Stimulated activated effector memory CD8-positive, alpha-beta T cell treated with anti-CD3 and anti-CD28 coated beads, Interleukin-12 subunit alpha, Interleukin-12 subunit beta, amount 100 ng/mL, for 72 hours (primary cell): ENCODE measurements around the gene GABRQ.
"Not testable (repeated sequence)": the region's sequence is repeated elsewhere in the genome, so short reads cannot be mapped to it uniquely, and the experiment has no call there.

Experiments used
- ATAC-seq: fragments of 150-1000 bp; cut with Tn5 transposase; 2 replicates; pipeline ENCODE4 v1.10.0; 2021
- DNase-seq, 2 donors: peaks; one replicate each; pipeline ENCODE4 v3.0.0; 2021 to 2022; ENCODE audit warnings: low spot score in 2 of 2
- H3K27ac Mint-ChIP-seq: one replicate; pipeline ENCODE4 v1.8.0; 2022; ENCODE audit warnings: mild to moderate bottlenecking, mixed read lengths
- H3K36me3 Mint-ChIP-seq: one replicate; pipeline ENCODE4 v1.8.0; 2022; ENCODE audit warnings: mild to moderate bottlenecking, mixed read lengths
- H3K4me1 Mint-ChIP-seq: one replicate; pipeline ENCODE4 v1.8.0; 2022; ENCODE audit warnings: mixed read lengths
- H3K4me3 Mint-ChIP-seq: one replicate; pipeline ENCODE4 v1.8.0; 2022; ENCODE audit warnings: mild to moderate bottlenecking, mixed read lengths
- H3K9me3 Mint-ChIP-seq: one replicate; pipeline ENCODE4 v1.8.0; 2022; ENCODE audit warnings: mixed read lengths

The GABRQ gene

GRCh38 chrX:152646961-152647360 is 9.3 kb downstream of the GABRQ start:
- no peaks in the 10 kb centered on the region for H3K4me1 Mint-ChIP-seq
- DNase-seq (no peak), ATAC-seq (no peak)
- no peak overlapping the region for H3K4me3 Mint-ChIP-seq
- H3K27ac Mint-ChIP-seq: no peak overlapping the region
- H3K9me3 Mint-ChIP-seq: no peaks in the 10 kb centered on the region
- no peaks in the 10 kb centered on the region for H3K36me3 Mint-ChIP-seq

GRCh38 chrX:152647978-152648377 is 10.3 kb downstream of the GABRQ start:
- DNase-seq: no peak
- Mint-ChIP-seq H3K9me3 (no peaks in the 10 kb centered on the region), H3K4me3 (no peak overlapping the region), H3K27ac (no peak overlapping the region), H3K4me1 (no peaks in the 10 kb centered on the region), H3K36me3 (no peaks in the 10 kb centered on the region)
- no peak for ATAC-seq

DNA sequence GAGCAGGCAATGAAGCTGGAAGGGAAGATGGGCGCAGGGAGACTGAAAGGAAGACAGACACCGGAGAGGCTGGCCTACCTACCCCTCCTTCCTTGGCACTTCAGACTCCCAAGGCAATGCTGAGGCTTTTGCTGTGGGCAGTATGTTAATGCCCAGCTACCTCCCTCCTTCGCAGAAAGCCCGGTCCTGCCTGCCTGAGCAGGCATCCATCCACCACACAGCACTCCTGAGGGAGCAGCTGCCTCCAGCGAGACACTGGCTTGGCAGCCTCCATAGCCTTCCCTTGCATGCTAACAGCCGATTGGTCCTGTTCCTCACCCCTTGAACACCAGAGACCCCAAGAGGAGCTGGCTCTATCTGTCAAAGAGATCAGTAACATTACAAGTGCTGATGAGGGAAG is 14.4 kb downstream of the GABRQ start:
- Mint-ChIP-seq H3K4me1 (no peaks in the 10 kb centered on the region), H3K4me3 (no peak overlapping the region), H3K9me3 (no peaks in the 10 kb centered on the region), H3K27ac (no peak overlapping the region), H3K36me3 (no peaks in the 10 kb centered on the region)
- no peak for ATAC-seq
- DNase-seq: no peak

GRCh38 chrX:152652467-152652866 is 14.8 kb downstream of the GABRQ start:
- DNase-seq (no peak), ATAC-seq (no peak)
- H3K36me3 Mint-ChIP-seq: no peaks in the 10 kb centered on the region
- no peaks in the 10 kb centered on the region for H3K4me1 Mint-ChIP-seq
- H3K27ac Mint-ChIP-seq: no peak overlapping the region
- no peak overlapping the region for H3K4me3 Mint-ChIP-seq
- H3K9me3 Mint-ChIP-seq: no peaks in the 10 kb centered on the region

GRCh38 chrX:152656087-152656486 is 18.4 kb downstream of the GABRQ start:
- no peak for ATAC-seq
- no peaks in the 10 kb centered on the region for H3K36me3 Mint-ChIP-seq
- no peak overlapping the region for H3K27ac Mint-ChIP-seq
- no peaks in the 10 kb centered on the region for H3K4me1 Mint-ChIP-seq
- H3K4me3 Mint-ChIP-seq: no peak overlapping the region
- H3K9me3 Mint-ChIP-seq: no peaks in the 10 kb centered on the region
- no peak for DNase-seq

DNA sequence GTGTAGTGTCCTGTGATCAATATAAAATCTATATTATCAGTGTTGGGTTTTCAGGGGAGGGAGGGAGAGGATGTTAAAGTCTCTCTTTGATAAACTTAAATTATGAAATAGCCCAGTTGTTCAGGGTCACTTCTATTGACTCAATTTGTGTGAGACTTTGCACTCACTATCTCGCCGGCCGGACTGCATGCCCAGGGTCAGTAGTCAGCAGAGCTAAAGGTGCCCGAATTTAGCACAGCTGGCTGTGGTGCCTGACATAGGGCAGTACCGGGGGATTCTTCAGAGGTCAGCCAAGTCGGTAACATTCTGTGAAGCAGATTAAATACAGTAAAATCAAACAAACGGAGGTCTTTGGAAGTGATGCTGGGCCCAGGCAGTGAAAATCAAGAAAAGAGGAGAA is 19.2 kb downstream of the GABRQ start:
- ATAC-seq (no peak), DNase-seq (no peak)
- Mint-ChIP-seq H3K9me3 (no peaks in the 10 kb centered on the region), H3K4me1 (no peaks in the 10 kb centered on the region), H3K4me3 (no peak overlapping the region), H3K27ac (no peak overlapping the region), H3K36me3 (no peaks in the 10 kb centered on the region)

DNA sequence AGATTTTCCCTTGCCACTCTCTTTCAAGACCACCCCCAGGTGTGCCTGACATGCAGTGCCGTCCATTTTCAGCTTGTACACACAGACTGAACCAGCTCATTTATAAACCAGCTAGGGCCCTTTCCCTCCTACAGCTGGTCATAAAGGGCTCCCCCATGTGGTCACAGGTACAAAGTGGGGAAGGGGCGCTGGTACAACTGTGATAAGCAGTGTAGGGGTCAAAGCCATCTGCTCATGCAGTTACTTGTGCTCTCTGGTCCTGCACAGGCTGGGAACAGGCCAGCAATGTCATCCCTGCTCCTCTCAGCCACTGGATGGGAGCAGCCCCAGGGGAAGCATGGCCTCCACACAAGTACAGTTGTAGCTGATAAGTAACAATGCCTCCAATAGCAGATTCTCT is 20.6 kb downstream of the GABRQ start:
- Mint-ChIP-seq H3K36me3 (no peaks in the 10 kb centered on the region), H3K9me3 (no peaks in the 10 kb centered on the region), H3K4me1 (no peaks in the 10 kb centered on the region), H3K27ac (no peak overlapping the region), H3K4me3 (no peak overlapping the region)
- DNase-seq (no peak), ATAC-seq (no peak)

DNA sequence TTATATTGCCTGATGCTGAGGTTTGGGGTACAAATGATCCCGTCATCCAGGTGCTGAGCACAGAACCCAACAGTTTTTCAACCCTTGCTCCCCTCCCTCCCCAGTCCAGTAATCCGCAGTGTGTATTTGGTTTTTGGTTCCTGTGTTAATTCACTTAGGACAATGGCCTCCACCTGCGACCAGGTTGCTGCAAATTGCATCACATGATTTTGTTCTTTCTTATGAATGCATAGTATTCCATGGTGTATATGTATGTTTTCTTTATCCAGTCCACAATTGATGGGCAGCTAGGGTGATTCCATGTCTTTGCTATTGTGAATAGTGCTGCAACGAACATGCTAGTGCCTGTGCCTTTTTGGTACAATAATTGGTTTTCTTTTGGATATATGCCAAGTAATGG is 25.4 kb downstream of the GABRQ start:
- peaks cover 3% of the 10 kb centered on the region for H3K9me3 Mint-ChIP-seq
- no peak for DNase-seq
- H3K27ac Mint-ChIP-seq: no peak overlapping the region
- ATAC-seq: no peak
- H3K36me3 Mint-ChIP-seq: no peaks in the 10 kb centered on the region
- H3K4me1 Mint-ChIP-seq: no peaks in the 10 kb centered on the region
- H3K4me3 Mint-ChIP-seq: no peak overlapping the region

DNA sequence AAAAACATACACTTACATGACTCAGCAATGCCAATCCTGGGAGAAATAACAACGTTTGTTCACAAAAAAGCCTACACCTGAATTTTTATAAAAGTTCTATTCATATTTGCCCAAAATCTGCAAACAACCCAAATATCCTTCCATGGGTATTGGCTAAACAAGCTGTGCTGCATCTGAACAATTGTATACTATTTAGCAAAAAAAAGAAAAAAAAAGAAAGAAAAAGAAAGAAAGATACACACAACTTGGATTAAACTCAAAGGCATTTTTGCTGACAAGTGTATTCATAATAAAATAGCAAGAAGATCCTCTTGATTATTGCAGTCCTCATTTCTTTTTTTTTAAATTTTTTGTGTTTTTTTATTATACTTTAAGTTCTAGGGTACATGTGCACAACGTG is 36.4 kb downstream of the GABRQ start:
- no peak overlapping the region for H3K4me3 Mint-ChIP-seq
- H3K36me3 Mint-ChIP-seq: no peaks in the 10 kb centered on the region
- ATAC-seq (no peak), DNase-seq (no peak)
- no peak overlapping the region for H3K27ac Mint-ChIP-seq
- H3K9me3 Mint-ChIP-seq: no peaks in the 10 kb centered on the region
- H3K4me1 Mint-ChIP-seq: no peaks in the 10 kb centered on the region

GRCh38 chrX:152674652-152675051 is 37.0 kb downstream of the GABRQ start:
- not testable (repeated sequence) for H3K4me1 Mint-ChIP-seq, H3K27ac Mint-ChIP-seq, H3K4me3 Mint-ChIP-seq, ATAC-seq, H3K9me3 Mint-ChIP-seq, H3K36me3 Mint-ChIP-seq, DNase-seq

DNA sequence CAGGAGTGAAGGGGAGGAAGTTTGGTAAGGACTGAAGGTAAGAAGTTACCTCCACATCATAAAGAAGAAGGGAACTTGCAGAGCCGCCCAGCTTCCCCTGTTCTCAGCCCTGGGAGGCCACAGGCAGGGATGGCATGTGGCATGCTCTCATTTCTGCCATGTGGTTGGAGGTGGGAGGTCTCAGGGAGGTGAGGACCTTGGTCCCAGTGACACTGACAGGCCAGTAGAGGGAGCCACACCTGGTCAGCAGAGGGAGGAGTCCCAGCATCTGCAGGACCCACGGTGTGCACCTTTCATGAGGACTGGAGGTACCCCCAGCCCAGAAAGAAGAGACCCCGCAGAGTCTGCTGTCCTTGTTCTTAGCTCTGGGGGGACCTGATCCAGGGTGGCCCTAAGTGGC is 43.3 kb downstream of the GABRQ start:
- not testable (repeated sequence) for H3K36me3 Mint-ChIP-seq, H3K9me3 Mint-ChIP-seq, H3K27ac Mint-ChIP-seq, DNase-seq, H3K4me3 Mint-ChIP-seq, H3K4me1 Mint-ChIP-seq
- ATAC-seq: peak; percentile 61

DNA sequence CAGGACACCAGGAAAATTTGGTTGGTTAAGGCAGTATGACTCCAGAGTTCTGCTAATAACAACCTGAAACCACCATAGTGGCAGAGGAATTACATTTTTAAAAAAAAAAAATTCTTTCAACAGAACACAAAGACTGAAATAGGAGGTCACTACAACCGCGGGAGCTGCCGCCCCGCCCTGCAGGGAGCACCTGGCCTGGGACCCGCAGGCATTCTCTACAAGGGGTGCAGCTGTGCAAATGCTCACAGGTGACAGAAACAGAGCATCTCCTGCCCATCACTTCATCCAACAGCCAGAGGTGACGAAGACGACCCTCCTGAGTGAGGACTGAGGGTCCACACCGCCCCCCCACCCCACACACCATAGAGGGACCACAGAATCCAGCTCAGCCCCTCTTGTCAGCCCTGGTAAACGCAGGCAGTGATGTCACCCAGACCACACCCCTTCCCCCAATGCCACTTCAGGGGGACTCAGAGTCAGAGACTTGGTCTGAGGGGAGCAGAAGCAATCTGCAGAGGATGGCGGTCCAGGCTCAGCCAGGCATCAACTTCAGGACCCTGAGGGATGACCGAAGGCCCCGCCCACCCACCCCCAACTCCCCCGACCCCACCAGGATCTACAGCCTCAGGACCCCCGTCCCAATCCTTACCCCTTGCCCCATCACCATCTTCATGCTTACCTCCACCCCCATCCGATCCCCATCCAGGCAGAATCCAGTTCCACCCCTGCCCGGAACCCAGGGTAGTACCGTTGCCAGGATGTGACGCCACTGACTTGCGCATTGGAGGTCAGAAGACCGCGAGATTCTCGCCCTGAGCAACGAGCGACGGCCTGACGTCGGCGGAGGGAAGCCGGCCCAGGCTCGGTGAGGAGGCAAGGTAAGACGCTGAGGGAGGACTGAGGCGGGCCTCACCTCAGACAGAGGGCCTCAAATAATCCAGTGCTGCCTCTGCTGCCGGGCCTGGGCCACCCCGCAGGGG is 60.5 kb downstream of the GABRQ start, which contains the start of gene MAGEA3:
Gene MAGEA3 (plus strand): TSS at position 843 of the 980 bp plus-strand sequence. CDS start 2,039 bp downstream, outside the sequence.
- not testable (repeated sequence) for H3K9me3 Mint-ChIP-seq, H3K4me3 Mint-ChIP-seq, ATAC-seq, H3K4me1 Mint-ChIP-seq, H3K27ac Mint-ChIP-seq, H3K36me3 Mint-ChIP-seq, DNase-seq

DNA sequence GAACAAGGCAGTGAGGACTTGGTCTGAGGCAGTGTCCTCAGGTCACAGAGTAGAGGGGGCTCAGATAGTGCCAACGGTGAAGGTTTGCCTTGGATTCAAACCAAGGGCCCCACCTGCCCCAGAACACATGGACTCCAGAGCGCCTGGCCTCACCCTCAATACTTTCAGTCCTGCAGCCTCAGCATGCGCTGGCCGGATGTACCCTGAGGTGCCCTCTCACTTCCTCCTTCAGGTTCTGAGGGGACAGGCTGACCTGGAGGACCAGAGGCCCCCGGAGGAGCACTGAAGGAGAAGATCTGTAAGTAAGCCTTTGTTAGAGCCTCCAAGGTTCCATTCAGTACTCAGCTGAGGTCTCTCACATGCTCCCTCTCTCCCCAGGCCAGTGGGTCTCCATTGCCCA is 62.7 kb downstream of the GABRQ start:
- not testable (repeated sequence) for H3K9me3 Mint-ChIP-seq, ATAC-seq, H3K4me1 Mint-ChIP-seq, H3K27ac Mint-ChIP-seq, H3K4me3 Mint-ChIP-seq, H3K36me3 Mint-ChIP-seq, DNase-seq

GRCh38 chrX:152706500-152706899 is 68.8 kb downstream of the GABRQ start:
- DNase-seq, H3K36me3 Mint-ChIP-seq, ATAC-seq, H3K4me3 Mint-ChIP-seq, H3K27ac Mint-ChIP-seq, H3K4me1 Mint-ChIP-seq, H3K9me3 Mint-ChIP-seq: not testable (repeated sequence)
